HCT116 (cell line): ENCODE measurements around the gene TLR9.

ENCODE experiments used
- EZH2 ChIP-seq: fragments of 200-600 bp; sonication (generic); IDR thresholded peaks from 2 replicates; pipeline ENCODE4 v1.6.1; 2017; ENCODE audit warnings: antibody characterized with exemption, mixed run types
- JUND ChIP-seq: IDR thresholded peaks from 2 replicates; pipeline ENCODE4 v1.6.1; 2012
- POLR2A ChIP-seq: IDR thresholded peaks from 2 replicates; pipeline ENCODE4 v1.7.0; 2011; ENCODE audit warnings: borderline replicate concordance; ENCODE audit not compliant: insufficient read depth, insufficient read length; ENCODE audit errors: extremely low read depth
- POLR2AphosphoS5 ChIP-seq: IDR thresholded peaks from 2 replicates; pipeline ENCODE4 v1.6.1; 2011; ENCODE audit warnings: mild to moderate bottlenecking, low read depth, low read length, moderate library complexity
- RAD21 ChIP-seq: IDR thresholded peaks from 2 replicates; pipeline ENCODE4 v1.6.1; 2012; ENCODE audit warnings: low read depth, mild to moderate bottlenecking
- TCF7L2 ChIP-seq: IDR thresholded peaks from 2 replicates; pipeline ENCODE4 v1.7.0; 2011; ENCODE audit warnings: borderline replicate concordance, inconsistent platforms; ENCODE audit not compliant: insufficient read depth, insufficient read length; ENCODE audit errors: extremely low read depth
- TF ChIP-seq, protein P1 (sequence below), 3 experiments: fragments of 200-600 bp in 1 of 3; sonication (generic) in 1 of 3; IDR thresholded peaks in 2 of 3; conservative IDR thresholded peaks in 1 of 3; 2 replicates each; pipeline ENCODE4 v1.5.1; 2012 to 2017; ENCODE audit warnings: low read depth in 2 of 3, low read length in 2 of 3, antibody characterized with exemption in 1 of 3, borderline replicate concordance in 1 of 3, control low read depth in 1 of 3, mild to moderate bottlenecking in 1 of 3, mixed read lengths in 1 of 3, mixed run types in 1 of 3, moderate library complexity in 1 of 3; ENCODE audit not compliant: insufficient read depth in 1 of 3
- TF ChIP-seq, protein P2 (sequence below): IDR thresholded peaks from 2 replicates; pipeline ENCODE4 v1.6.1; 2011; ENCODE audit warnings: mild to moderate bottlenecking, low read length, moderate library complexity; ENCODE audit not compliant: insufficient replicate concordance; ENCODE audit errors: extremely low read depth
- TF ChIP-seq, protein P3 (sequence below): IDR thresholded peaks from 2 replicates; pipeline ENCODE4 v1.6.1; 2012; ENCODE audit warnings: low read depth

DNA sequence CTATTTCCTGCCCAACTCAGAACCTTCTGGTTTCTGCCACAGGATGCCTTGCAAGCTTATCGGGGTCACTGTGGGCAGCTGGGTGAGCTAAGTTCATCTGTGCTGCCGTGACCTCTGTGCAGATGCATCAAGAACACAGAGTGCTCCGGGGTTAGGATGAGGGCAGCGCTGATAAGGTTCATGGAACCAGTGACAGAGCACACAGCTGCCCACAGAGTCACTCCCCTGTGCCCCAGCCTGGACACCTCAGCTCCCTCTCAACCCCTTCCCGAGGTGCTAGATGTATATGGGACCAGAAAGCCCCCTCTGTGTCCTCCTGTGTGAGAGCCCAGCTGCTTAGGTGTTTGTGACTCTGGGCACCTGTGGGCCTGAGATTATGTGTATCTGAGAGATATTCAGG, 43.2 kb downstream of the TLR9 start:
- TF ChIP-seq, protein P1, sequence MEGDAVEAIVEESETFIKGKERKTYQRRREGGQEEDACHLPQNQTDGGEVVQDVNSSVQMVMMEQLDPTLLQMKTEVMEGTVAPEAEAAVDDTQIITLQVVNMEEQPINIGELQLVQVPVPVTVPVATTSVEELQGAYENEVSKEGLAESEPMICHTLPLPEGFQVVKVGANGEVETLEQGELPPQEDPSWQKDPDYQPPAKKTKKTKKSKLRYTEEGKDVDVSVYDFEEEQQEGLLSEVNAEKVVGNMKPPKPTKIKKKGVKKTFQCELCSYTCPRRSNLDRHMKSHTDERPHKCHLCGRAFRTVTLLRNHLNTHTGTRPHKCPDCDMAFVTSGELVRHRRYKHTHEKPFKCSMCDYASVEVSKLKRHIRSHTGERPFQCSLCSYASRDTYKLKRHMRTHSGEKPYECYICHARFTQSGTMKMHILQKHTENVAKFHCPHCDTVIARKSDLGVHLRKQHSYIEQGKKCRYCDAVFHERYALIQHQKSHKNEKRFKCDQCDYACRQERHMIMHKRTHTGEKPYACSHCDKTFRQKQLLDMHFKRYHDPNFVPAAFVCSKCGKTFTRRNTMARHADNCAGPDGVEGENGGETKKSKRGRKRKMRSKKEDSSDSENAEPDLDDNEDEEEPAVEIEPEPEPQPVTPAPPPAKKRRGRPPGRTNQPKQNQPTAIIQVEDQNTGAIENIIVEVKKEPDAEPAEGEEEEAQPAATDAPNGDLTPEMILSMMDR (IDR thresholded peaks at IDR 0.05 in 2 of 3, conservative IDR thresholded peaks at IDR 0.05 in 1 of 3; ENCODE audit: borderline replicate concordance in 1 of 3, insufficient read depth in 1 of 3, low read depth in 2 of 3, low read length in 2 of 3): no peak
- TF ChIP-seq TCF7L2: no peak
- no peak for TF ChIP-seq JUND
- no peak for TF ChIP-seq POLR2A
- TF ChIP-seq RAD21: no peak
- TF ChIP-seq, protein P2, sequence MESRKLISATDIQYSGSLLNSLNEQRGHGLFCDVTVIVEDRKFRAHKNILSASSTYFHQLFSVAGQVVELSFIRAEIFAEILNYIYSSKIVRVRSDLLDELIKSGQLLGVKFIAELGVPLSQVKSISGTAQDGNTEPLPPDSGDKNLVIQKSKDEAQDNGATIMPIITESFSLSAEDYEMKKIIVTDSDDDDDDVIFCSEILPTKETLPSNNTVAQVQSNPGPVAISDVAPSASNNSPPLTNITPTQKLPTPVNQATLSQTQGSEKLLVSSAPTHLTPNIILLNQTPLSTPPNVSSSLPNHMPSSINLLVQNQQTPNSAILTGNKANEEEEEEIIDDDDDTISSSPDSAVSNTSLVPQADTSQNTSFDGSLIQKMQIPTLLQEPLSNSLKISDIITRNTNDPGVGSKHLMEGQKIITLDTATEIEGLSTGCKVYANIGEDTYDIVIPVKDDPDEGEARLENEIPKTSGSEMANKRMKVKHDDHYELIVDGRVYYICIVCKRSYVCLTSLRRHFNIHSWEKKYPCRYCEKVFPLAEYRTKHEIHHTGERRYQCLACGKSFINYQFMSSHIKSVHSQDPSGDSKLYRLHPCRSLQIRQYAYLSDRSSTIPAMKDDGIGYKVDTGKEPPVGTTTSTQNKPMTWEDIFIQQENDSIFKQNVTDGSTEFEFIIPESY: no peak
- TF ChIP-seq, protein P3, sequence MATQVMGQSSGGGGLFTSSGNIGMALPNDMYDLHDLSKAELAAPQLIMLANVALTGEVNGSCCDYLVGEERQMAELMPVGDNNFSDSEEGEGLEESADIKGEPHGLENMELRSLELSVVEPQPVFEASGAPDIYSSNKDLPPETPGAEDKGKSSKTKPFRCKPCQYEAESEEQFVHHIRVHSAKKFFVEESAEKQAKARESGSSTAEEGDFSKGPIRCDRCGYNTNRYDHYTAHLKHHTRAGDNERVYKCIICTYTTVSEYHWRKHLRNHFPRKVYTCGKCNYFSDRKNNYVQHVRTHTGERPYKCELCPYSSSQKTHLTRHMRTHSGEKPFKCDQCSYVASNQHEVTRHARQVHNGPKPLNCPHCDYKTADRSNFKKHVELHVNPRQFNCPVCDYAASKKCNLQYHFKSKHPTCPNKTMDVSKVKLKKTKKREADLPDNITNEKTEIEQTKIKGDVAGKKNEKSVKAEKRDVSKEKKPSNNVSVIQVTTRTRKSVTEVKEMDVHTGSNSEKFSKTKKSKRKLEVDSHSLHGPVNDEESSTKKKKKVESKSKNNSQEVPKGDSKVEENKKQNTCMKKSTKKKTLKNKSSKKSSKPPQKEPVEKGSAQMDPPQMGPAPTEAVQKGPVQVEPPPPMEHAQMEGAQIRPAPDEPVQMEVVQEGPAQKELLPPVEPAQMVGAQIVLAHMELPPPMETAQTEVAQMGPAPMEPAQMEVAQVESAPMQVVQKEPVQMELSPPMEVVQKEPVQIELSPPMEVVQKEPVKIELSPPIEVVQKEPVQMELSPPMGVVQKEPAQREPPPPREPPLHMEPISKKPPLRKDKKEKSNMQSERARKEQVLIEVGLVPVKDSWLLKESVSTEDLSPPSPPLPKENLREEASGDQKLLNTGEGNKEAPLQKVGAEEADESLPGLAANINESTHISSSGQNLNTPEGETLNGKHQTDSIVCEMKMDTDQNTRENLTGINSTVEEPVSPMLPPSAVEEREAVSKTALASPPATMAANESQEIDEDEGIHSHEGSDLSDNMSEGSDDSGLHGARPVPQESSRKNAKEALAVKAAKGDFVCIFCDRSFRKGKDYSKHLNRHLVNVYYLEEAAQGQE: no peak
- no peak for TF ChIP-seq EZH2
- TF ChIP-seq POLR2AphosphoS5: no peak
